ENCODE measurements around the gene SLAMF7. TPM values are rescaled to one million over a fixed set of nuclear protein-coding genes. Genes with fewer than 3 reads are reported as not detected.

SLAMF7 gene
- total RNA-seq, 2 donors from 2014 or later, result 4.9 to 7.0 TPM

GRCh38 chr1:160768295-160768657 lies 29.2 kb downstream of the SLAMF7 start:
- H3K27me3 ChIP-seq, result no peaks in the 10 kb centered on the region
- intact Hi-C loops (cut with DNase I), result no loop called here
- no peaks in the 10 kb centered on the region for H3K4me1 ChIP-seq
- H3K4me3 ChIP-seq, result no peak overlapping the region
- H3K36me3 ChIP-seq, result no peaks in the 10 kb centered on the region
- no peaks in the 10 kb centered on the region for H3K9me3 ChIP-seq
- TF ChIP-seq, protein P1, sequence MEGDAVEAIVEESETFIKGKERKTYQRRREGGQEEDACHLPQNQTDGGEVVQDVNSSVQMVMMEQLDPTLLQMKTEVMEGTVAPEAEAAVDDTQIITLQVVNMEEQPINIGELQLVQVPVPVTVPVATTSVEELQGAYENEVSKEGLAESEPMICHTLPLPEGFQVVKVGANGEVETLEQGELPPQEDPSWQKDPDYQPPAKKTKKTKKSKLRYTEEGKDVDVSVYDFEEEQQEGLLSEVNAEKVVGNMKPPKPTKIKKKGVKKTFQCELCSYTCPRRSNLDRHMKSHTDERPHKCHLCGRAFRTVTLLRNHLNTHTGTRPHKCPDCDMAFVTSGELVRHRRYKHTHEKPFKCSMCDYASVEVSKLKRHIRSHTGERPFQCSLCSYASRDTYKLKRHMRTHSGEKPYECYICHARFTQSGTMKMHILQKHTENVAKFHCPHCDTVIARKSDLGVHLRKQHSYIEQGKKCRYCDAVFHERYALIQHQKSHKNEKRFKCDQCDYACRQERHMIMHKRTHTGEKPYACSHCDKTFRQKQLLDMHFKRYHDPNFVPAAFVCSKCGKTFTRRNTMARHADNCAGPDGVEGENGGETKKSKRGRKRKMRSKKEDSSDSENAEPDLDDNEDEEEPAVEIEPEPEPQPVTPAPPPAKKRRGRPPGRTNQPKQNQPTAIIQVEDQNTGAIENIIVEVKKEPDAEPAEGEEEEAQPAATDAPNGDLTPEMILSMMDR (IDR thresholded peaks at IDR 0.05), result peak; percentile 47
- DNase-seq, result peak; percentile 64
- H3K9ac ChIP-seq (ENCODE audit: low read depth in 2 of 2, low read length in 2 of 2), result peak overlapping the region in 1 of 2 donors; percentile 10
- no peak overlapping the region for H3K27ac ChIP-seq

- Histone ChIP-seq H3K4me1 (no peaks in the 10 kb centered on the region), H3K9ac (ENCODE audit: low read depth in 2 of 2, low read length in 2 of 2) (no peak overlapping the region), H3K27me3 (no peaks in the 10 kb centered on the region), H3K9me3 (no peaks in the 10 kb centered on the region), H3K27ac (no peak overlapping the region), H3K36me3 (no peaks in the 10 kb centered on the region), H3K4me3 (no peak overlapping the region)
- TF ChIP-seq, protein P1 (IDR thresholded peaks at IDR 0.05), result no peak
- intact Hi-C loops (cut with DNase I), result no loop called here
- DNase-seq, result no peak
Observed at GRCh38 chr1:160772331-160772730, 33.3 kb downstream of the SLAMF7 start.

DNA sequence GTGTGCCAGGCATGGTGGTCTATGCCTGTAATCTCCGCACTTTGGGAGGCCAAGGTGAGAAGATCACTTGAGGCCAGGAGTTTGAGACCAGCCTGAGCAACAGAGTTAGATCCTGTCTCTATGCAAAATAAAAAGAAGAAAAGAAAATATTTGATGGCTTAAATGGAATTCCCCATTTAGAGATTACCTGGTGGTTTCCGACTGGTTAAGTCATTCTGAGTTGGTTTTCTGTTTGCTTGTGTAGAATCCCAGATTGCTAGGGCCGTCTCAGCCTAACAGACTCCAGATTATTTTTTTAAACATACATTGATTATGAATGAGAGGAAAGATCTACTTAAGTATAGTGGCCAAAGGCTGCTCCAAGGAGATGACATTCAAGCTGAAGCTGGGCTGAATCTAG lies 34.0 kb downstream of the SLAMF7 start:
- no peaks in the 10 kb centered on the region for H3K36me3 ChIP-seq
- no peaks in the 10 kb centered on the region for H3K27me3 ChIP-seq
- intact Hi-C loops (cut with DNase I), result no loop called here
- no peaks in the 10 kb centered on the region for H3K4me1 ChIP-seq
- H3K9ac ChIP-seq (ENCODE audit: low read depth in 2 of 2, low read length in 2 of 2), result no peak overlapping the region
- no peak for DNase-seq
- no peak overlapping the region for H3K27ac ChIP-seq
- no peak overlapping the region for H3K4me3 ChIP-seq
- no peaks in the 10 kb centered on the region for H3K9me3 ChIP-seq
- TF ChIP-seq, protein P1 (IDR thresholded peaks at IDR 0.05), result no peak

DNA sequence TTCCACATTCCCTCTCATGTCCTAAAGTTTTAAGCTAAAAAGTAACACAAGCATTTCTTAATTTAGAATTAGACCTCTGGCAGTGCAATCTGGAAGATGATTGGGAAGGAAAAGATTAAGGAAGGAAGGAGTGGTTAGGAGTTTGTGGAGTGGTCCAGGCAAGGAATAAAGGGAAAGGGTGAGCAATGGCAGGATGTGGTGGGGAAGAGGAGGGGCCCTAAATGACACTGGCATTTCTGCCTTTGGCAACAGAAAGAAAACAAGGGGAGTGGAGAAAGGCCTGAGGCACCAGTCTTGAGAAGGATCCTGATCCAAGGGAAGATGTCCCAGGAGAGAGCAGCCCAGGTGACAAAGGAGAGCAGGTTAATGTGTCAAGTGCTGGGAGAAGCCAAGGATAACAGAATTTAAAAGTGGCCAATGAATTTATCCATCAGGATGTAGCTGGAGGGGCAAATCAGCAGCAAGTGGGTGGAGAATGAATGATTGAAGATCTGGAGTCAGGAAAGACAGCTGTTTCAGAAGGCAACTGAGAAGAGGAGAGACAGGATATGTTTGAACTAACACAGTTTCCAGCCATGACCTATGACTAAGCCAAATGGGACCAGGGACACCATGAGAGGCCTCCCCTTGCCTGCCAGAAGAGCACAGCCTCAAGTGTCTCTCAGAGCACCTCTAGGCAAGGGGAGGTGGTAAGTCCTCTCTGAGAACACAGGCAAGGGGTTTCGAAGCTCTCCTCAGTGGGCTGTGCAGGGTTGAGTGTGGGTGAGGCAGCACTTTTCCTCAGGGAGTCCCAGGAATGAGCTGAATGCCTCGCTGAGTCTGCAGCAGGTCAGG lies 36.1 kb downstream of the SLAMF7 start:
- no peak overlapping the region for H3K4me3 ChIP-seq
- no peaks in the 10 kb centered on the region for H3K9me3 ChIP-seq
- no peaks in the 10 kb centered on the region for H3K27me3 ChIP-seq
- TF ChIP-seq, protein P1 (IDR thresholded peaks at IDR 0.05), result no peak
- DNase-seq, result no peak
- intact Hi-C loops (cut with DNase I), result no loop called here
- H3K9ac ChIP-seq (ENCODE audit: low read depth in 2 of 2, low read length in 2 of 2), result no peak overlapping the region
- no peaks in the 10 kb centered on the region for H3K4me1 ChIP-seq
- H3K36me3 ChIP-seq, result no peaks in the 10 kb centered on the region
- no peak overlapping the region for H3K27ac ChIP-seq

GRCh38 chr1:160776178-160776577 lies 37.1 kb downstream of the SLAMF7 start:
- TF ChIP-seq, protein P1 (IDR thresholded peaks at IDR 0.05), result no peak
- Histone ChIP-seq H3K36me3 (no peaks in the 10 kb centered on the region), H3K4me3 (no peak overlapping the region), H3K9me3 (no peaks in the 10 kb centered on the region), H3K27me3 (no peaks in the 10 kb centered on the region), H3K9ac (ENCODE audit: low read depth in 2 of 2, low read length in 2 of 2) (no peak overlapping the region), H3K4me1 (peaks cover 4% of the 10 kb centered on the region), H3K27ac (no peak overlapping the region)
- no peak for DNase-seq
- intact Hi-C loops (cut with DNase I), result loop anchor here (2.0 kb wide), 1 partner anchor 55 kb away; no protein-coding TSS in a partner anchor

Data from colonic mucosa (tissue), 4 donors.